Measurements from ENCODE around the gene TCHP. TPM values are rescaled to one million over a fixed set of nuclear protein-coding genes. Genes with fewer than 3 reads are reported as not detected.
A peak's percentile ranks its signal among the peaks of the same experiment; 100 is the strongest.

TCHP gene
- total and polyA plus RNA-seq, 2 experiments from 2014 or later: 3.1 to 6.2 TPM

GRCh38 chr12:109919456-109919855, 19.4 kb downstream of the TCHP start (continued):
- no peak for TF ChIP-seq CTCF (conservative IDR thresholded peaks at IDR 0.05; ENCODE audit: low read depth in 2 of 2)
- no peak for TF ChIP-seq JUNB (IDR thresholded peaks at IDR 0.05; ENCODE audit: unreplicated experiment)
- no peak for TF ChIP-seq NANOG (IDR thresholded peaks at IDR 0.05; ENCODE audit: borderline replicate concordance)
- no peak for TF ChIP-seq CREB1 (CRISPR knock-in tag; IDR thresholded peaks at IDR 0.05; ENCODE audit: low read depth)
- no peak for TF ChIP-seq STAT1 (IDR thresholded peaks at IDR 0.05; ENCODE audit: unreplicated experiment)
- no peak for TF ChIP-seq REST (IDR thresholded peaks at IDR 0.05; ENCODE audit: unreplicated experiment)

- no peak overlapping the region for H2AFZ ChIP-seq
- Mint-ChIP-seq H3K9me3 (peaks cover 7% of the 10 kb centered on the region; the same call in 2 of the 3 replicates), H3K4me1 (peaks cover 10% of the 10 kb centered on the region), H3K36me3 (ENCODE audit: low read depth) (peaks cover 49% of the 10 kb centered on the region), H3K27ac (no peak overlapping the region), H3K4me3 (no peak overlapping the region), H3K27me3 (ENCODE audit: insufficient read depth, low read depth, poor library complexity) (peaks cover 7% of the 10 kb centered on the region)
- ATAC-seq (peak; percentile 31; the same call in 2 of the 3 replicates), DNase-seq (ENCODE audit: low spot score) (peak; percentile 36)
- H3K9me2 ChIP-seq (ENCODE audit: insufficient read depth): no peaks in the 10 kb centered on the region
- no peak overlapping the region for H3K27ac ChIP-seq (ENCODE audit: low read depth)
- no peaks in the 10 kb centered on the region for H3K27me3 ChIP-seq (ENCODE audit: insufficient read depth)
- 0 out of 2 replicates have a peak, but pooled peaks cover 3% of the 10 kb centered on the region for H3F3A ChIP-seq (replicated peaks; ENCODE audit: low read depth)
- H3K4me1 ChIP-seq (ENCODE audit: insufficient read depth): no peaks in the 10 kb centered on the region
- no peaks in the 10 kb centered on the region for H3K79me2 ChIP-seq (replicated peaks; ENCODE audit: insufficient read depth)
- H3K36me3 ChIP-seq (ENCODE audit: insufficient read depth): no peaks in the 10 kb centered on the region
- H3K4me3 ChIP-seq: no peak overlapping the region
- H3K4me2 ChIP-seq: no peak overlapping the region
- no peaks in the 10 kb centered on the region for H4K20me1 ChIP-seq (replicated peaks; ENCODE audit: insufficient read depth)
- no peak for TF ChIP-seq ZNF462 (CRISPR knock-in tag; IDR thresholded peaks at IDR 0.05)
- no peak for TF ChIP-seq CTCF (conservative IDR thresholded peaks at IDR 0.05; ENCODE audit: low read depth in 2 of 2)
- no peak for TF ChIP-seq NANOG (IDR thresholded peaks at IDR 0.05; ENCODE audit: borderline replicate concordance)
- TF ChIP-seq ETS1 (IDR thresholded peaks at IDR 0.05): no peak
- TF ChIP-seq ZNF114 (CRISPR knock-in tag; IDR thresholded peaks at IDR 0.05): no peak
Measured at GRCh38 chr12:109920261-109920780, 20.2 kb downstream of the TCHP start.
